ENCODE measurements around the gene MYPN. TPM values are rescaled to one million over a fixed set of nuclear protein-coding genes. Genes with fewer than 3 reads are reported as not detected.

MYPN gene
- total and polyA plus RNA-seq, 2 experiments from 2014 or later = not detected

- H3K27ac Mint-ChIP-seq = no peak overlapping the region
- H3K79me2 ChIP-seq (replicated peaks; ENCODE audit: insufficient read depth) = no peaks in the 10 kb centered on the region
These were observed 11.9 kb downstream of the MYPN start for GRCh38 chr10:68121020-68121743.

More at GRCh38 chr10:68121020-68121743, 11.9 kb downstream of the MYPN start:
- Mint-ChIP-seq H3K27me3 (ENCODE audit: insufficient read depth, low read depth, poor library complexity) (no peaks in the 10 kb centered on the region), H3K4me3 (no peak overlapping the region), H3K36me3 (ENCODE audit: low read depth) (no peaks in the 10 kb centered on the region), H3K9me3 (no peaks in the 10 kb centered on the region), H3K4me1 (no peaks in the 10 kb centered on the region)
- DNase-seq (ENCODE audit: low spot score) (no peak), ATAC-seq (no peak)
- H3K36me3 ChIP-seq (ENCODE audit: insufficient read depth) = no peaks in the 10 kb centered on the region
- no peak overlapping the region for H3K4me3 ChIP-seq
- no peaks in the 10 kb centered on the region for H3K27me3 ChIP-seq (ENCODE audit: insufficient read depth)
- peak overlapping the region; percentile 93 for H2AFZ ChIP-seq
- no peaks in the 10 kb centered on the region; the same call in 1 of the 2 replicates for H3K9me2 ChIP-seq (ENCODE audit: insufficient read depth)
- no peak for TF ChIP-seq ZNF462 (CRISPR knock-in tag; IDR thresholded peaks at IDR 0.05)
- H3K4me1 ChIP-seq (ENCODE audit: insufficient read depth) = no peaks in the 10 kb centered on the region
- no peak overlapping the region for H3K27ac ChIP-seq (ENCODE audit: low read depth)
- H3F3A ChIP-seq (replicated peaks; ENCODE audit: low read depth) = no peaks in the 10 kb centered on the region
- no peak overlapping the region for H3K4me2 ChIP-seq
- no peaks in the 10 kb centered on the region for H4K20me1 ChIP-seq (replicated peaks; ENCODE audit: insufficient read depth)
